Effector memory CD4-positive, alpha-beta T cell (primary cell): ENCODE measurements around the gene DTNBP1.

Experiments used
- DNase-seq, 3 donors: peaks; one replicate each; pipeline ENCODE4 v3.0.0-alpha.2; 2020
- H3K27ac ChIP-seq: 2 replicates; pipeline ENCODE4 v1.7.0; 2013; ENCODE audit warnings: mild to moderate bottlenecking, low read length, moderate library complexity; ENCODE audit not compliant: insufficient read depth, poor library complexity, severe bottlenecking
- H3K27me3 ChIP-seq: replicated peaks from 2 replicates; pipeline ENCODE4 v1.7.0; 2013; ENCODE audit warnings: mild to moderate bottlenecking, low read length; ENCODE audit not compliant: insufficient read depth, control insufficient read depth, poor library complexity, severe bottlenecking
- H3K36me3 ChIP-seq: 2 replicates; pipeline ENCODE4 v1.7.0; 2013; ENCODE audit warnings: mild to moderate bottlenecking, low read length, moderate library complexity; ENCODE audit not compliant: control insufficient read depth, insufficient read depth
- H3K4me1 ChIP-seq: 2 replicates; pipeline ENCODE4 v1.7.0; 2013; ENCODE audit warnings: low read length, mild to moderate bottlenecking; ENCODE audit not compliant: control insufficient read depth, insufficient read depth, poor library complexity, severe bottlenecking
- H3K4me3 ChIP-seq: 2 replicates; pipeline ENCODE4 v1.7.0; 2013; ENCODE audit warnings: low read length, low read depth, mild to moderate bottlenecking; ENCODE audit not compliant: insufficient read depth, poor library complexity, severe bottlenecking
- H3K9me3 ChIP-seq: 2 replicates; pipeline ENCODE4 v1.7.0; 2013; ENCODE audit warnings: mild to moderate bottlenecking, low read length, moderate library complexity; ENCODE audit not compliant: control insufficient read depth

The DTNBP1 gene

DNA sequence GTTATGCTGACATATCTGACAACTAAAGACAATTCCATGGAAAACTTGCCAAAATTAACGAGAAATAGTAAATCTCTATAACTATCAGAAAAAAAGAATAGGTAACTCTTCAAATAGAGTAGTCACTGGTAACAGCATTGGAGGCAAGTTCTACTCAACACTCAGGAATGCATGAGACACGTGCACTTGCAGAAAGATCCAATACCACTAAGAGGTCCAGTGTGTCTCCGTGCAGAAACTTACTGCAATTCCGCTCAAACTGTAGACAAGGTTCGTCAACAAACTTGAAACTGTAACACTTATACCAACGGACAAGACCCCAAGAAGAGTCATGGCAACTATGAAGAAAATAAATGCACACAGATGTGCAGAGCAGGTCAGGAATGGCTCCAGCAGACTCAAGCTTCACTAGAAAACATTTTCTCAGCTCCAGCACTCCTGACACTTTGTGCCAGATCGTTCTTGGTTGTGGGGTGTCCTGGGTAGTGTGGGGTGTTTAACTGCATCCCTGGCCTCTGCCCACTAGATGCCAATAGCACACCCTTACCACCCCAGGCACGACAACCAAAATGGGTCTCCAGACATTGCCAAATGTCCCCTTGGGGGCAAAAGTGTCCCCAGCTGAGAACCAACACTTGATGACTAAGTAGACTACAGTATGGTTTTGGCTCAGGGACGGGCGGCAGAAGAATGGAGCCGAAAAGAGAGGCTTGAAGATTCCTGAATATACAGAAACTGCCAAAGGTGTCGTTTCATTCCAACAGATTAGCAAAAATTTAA lies 134.8 kb downstream of the DTNBP1 start:
- no peaks in the 10 kb centered on the region for H3K4me1 ChIP-seq
- no peak overlapping the region for H3K4me3 ChIP-seq
- H3K36me3 ChIP-seq, result peaks cover 34% of the 10 kb centered on the region
- H3K27me3 ChIP-seq, result no peaks in the 10 kb centered on the region
- H3K27ac ChIP-seq, result no peak overlapping the region
- no peak for DNase-seq
- no peaks in the 10 kb centered on the region for H3K9me3 ChIP-seq

DNA sequence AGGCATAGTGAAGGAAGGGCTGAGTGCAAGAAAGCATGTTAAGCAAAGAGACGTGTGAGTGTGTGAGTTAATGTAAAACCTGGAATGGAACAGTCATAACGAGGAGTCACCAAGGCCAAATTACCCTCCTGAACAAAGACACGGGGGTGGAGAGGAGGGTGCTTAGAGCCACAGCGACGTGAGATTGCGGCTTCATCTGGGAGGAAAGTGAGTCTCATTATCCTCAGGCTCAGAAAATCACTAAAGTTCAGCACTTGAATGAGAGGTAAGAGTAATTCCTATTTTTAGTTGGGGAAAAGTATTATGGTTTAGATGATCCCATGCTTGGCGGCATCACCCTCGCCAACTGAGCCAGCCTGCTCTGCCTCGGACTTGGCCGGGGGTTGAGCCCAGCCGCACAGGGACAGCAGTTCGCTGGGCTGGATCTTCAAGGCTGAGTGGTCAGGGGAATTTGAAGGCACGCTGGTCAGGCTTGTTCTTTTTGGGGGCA lies 136.6 kb downstream of the DTNBP1 start:
- Histone ChIP-seq H3K4me1 (no peaks in the 10 kb centered on the region), H3K4me3 (no peak overlapping the region), H3K9me3 (no peaks in the 10 kb centered on the region), H3K36me3 (peaks cover 37% of the 10 kb centered on the region), H3K27me3 (no peaks in the 10 kb centered on the region), H3K27ac (no peak overlapping the region)
- DNase-seq, result no peak

DNA sequence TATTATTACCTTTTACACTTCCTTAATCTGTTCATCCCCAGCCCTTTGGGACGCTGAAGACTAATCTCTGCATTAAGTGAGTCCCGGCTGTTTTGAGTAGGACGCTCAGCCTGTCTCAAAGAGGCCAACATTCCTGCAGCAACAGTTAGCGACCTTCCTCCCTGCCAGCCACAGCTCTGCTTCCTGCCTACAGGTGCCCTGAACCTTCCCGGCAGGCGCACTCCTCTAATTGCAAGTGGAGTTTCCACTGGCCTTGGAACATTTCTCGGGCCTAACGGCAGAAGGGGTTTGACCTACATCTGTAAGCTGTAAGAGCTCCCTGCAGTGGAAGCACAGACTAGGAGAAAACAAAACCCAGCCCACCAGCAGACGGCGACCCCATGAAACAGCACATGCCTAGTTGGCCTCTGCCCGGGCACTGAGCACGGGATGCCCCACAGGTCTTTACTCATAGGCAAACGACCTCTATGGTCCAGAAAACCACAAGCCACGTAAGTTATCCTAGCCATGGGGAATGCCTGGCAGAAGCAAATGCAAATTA lies 137.9 kb downstream of the DTNBP1 start:
- H3K27ac ChIP-seq, result no peak overlapping the region
- H3K4me1 ChIP-seq, result no peaks in the 10 kb centered on the region
- H3K36me3 ChIP-seq, result peaks cover 36% of the 10 kb centered on the region
- DNase-seq, result no peak
- no peaks in the 10 kb centered on the region for H3K27me3 ChIP-seq
- H3K4me3 ChIP-seq, result no peak overlapping the region
- H3K9me3 ChIP-seq, result no peaks in the 10 kb centered on the region

DNA sequence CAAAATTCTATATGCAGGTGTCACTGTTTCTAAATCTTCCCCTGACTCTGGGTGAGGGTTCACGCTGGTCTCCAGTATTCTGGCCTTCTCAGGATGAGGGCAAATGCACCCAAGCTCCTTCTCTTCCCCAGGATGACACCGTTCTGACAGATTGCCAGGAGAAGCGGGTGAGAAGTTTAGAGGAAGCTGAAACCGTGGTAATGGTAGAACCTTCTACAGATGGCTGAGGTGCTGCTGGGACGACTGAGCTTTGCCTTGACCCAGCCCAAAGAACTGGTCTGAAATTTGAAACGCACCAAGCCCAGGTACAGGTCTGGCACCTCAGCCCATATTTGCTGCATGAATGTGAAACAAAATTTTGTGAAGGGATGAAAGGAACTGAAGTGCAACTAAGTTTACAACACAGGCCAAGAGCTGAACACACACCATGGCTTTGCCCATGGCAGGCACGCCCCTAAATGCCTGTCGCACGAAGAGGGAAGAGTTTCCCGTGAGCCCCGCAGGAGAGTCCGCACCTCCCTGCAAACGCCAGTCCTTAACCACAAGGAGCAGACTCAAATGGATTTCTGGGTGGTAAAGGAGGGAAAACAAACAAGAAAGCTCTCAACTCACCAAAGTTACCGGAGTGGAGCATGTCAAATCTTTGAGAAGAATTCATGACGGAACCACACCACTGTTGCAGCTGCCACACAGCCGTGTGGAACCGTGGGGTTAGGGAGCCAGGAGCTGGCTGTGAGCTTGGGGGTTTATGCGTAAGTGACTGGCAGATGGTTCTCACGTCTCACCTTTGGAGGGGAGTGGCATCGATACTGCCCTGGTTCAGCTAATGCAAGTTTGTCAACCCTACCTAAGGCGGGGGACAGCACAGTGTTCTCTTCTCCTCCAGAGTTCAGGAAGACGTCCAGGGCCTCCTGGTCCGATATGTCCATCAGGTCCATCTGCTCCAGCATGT lies 138.9 kb downstream of the DTNBP1 start:
- Histone ChIP-seq H3K27ac (no peak overlapping the region), H3K4me3 (no peak overlapping the region), H3K9me3 (no peaks in the 10 kb centered on the region), H3K36me3 (peaks cover 46% of the 10 kb centered on the region), H3K27me3 (no peaks in the 10 kb centered on the region), H3K4me1 (no peaks in the 10 kb centered on the region)
- DNase-seq, result no peak

DNA sequence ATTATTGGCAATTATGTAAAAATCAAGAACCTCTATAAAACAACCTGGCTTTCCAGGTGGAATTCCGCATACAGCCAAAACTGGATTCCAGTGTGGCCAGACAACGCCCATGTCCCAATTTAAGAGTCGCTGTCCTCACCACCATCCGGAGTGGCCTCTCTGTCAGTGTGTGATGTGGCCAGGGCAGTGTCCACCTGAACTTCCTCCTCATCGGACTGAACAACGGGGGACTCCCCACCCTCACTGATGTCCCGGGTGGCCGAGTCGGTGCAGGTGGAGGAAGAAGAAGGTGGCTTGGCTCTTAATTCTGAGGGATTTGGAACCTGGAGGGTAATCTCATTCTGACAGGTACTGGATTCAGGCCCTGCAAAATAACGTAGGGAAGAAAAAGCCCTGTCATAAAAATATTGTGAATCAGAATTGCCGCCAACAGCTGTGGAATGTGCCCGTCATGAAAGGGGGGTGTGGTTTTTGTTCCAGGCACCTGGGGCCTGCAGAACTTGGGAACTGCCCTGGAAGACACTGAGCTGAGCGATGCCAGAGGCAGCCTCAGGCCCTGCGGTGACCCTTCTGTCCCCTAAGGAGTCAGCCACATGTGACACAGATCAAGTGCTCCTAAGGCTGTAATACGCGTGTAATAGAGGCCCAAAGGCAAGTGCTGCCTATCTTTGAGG lies 139.8 kb downstream of the DTNBP1 start:
- Histone ChIP-seq H3K4me1 (no peaks in the 10 kb centered on the region), H3K36me3 (peaks cover 56% of the 10 kb centered on the region), H3K4me3 (no peak overlapping the region), H3K9me3 (no peaks in the 10 kb centered on the region), H3K27me3 (no peaks in the 10 kb centered on the region), H3K27ac (no peak overlapping the region)
- no peak for DNase-seq

DNA sequence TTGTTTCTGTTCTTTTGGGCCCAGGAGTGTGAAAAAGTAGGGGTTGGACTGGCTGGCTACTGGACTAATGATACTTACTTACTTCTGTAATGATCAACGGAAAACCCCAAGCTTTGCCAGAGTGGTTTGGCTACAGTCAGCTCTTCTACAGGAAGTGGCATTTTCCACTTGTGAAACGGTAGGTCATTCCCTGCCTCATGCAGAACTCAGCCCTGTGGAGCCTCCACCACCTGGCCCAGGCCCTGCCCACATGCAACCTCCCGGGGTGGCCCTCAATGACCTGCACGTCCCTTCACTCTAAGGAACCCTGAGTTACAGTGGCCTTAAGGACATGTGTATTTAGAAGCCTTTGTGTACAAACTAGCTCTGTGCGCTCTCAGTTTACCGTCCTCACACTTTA lies 140.4 kb downstream of the DTNBP1 start:
- Histone ChIP-seq H3K4me3 (no peak overlapping the region), H3K9me3 (no peaks in the 10 kb centered on the region), H3K27me3 (no peaks in the 10 kb centered on the region), H3K4me1 (no peaks in the 10 kb centered on the region), H3K36me3 (peaks cover 61% of the 10 kb centered on the region), H3K27ac (no peak overlapping the region)
- no peak for DNase-seq

DNA sequence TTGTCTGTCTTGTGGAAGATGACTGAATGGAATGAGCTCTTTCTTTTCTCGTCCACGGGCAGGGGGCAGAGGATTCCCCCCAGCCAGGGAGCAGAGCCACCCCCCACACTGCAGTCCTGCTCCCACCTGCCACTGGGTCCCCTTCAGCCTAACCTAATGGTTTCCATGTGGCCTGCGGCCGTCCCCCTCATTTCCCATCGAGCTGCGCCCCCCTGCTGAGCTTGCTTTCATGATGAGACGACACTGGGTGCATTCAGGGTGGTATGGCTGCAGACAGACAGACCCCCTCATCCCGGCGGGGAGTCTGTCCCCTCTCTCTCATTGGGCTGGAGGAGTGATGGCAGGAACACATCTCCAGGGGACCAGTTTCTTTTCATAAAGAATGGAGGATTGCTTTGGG lies 140.8 kb downstream of the DTNBP1 start:
- no peaks in the 10 kb centered on the region for H3K27me3 ChIP-seq
- no peak overlapping the region for H3K27ac ChIP-seq
- H3K4me3 ChIP-seq, result no peak overlapping the region
- H3K4me1 ChIP-seq, result no peaks in the 10 kb centered on the region
- no peak for DNase-seq
- no peaks in the 10 kb centered on the region for H3K9me3 ChIP-seq
- peaks cover 65% of the 10 kb centered on the region for H3K36me3 ChIP-seq

DNA sequence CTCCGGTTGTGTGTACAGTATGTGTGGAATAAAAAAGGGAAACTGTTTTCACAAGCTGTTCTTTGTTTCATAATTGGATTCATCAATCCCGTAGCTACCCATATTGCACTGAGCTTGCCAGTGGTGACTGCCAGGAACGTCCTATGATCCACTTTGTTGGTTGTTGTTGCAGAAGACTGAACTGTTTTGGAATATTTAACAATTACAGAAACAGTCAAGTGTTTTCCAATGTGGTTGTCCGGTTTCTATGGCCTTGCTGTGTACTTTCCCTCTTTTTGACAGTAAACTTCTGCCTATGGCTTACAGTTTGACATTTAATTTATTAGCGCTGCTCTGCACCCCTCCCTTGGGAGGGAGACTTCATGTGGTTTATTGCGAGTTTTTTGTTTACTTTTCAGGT lies 141.2 kb downstream of the DTNBP1 start:
- no peak overlapping the region for H3K27ac ChIP-seq
- no peak for DNase-seq

DNA sequence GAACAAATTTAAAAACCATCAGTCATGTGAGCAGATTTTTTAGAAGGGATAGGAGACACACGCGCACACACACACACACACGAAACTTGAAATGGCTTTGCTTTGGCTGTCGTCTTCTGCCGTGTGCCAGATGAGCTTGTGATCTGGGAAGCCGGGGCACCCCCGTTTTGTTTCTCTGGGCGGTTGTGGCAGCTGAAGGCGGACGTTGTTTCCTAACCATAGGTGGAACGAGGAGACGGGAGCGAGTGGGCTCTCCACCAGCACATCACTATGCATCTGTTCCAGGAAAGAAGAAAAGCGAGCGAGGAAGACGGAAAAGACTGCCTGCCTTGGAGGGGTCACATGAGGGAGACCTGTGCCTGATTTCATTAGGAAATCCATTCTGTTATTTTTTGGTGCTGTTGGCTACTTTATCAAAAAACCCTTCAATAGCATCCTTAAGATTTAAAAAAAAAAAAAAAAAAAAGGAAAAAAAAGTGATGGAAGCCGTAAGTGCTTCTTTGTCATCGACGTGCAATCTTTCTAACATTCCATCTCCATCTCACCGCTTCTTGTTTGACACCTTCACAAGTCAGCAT lies 142.1 kb downstream of the DTNBP1 start:
- Histone ChIP-seq H3K36me3 (peaks cover 72% of the 10 kb centered on the region), H3K4me1 (no peaks in the 10 kb centered on the region), H3K4me3 (no peak overlapping the region), H3K27ac (no peak overlapping the region), H3K27me3 (no peaks in the 10 kb centered on the region), H3K9me3 (no peaks in the 10 kb centered on the region)
- no peak for DNase-seq

More for the DNA sequence above, 141.2 kb downstream of the DTNBP1 start:
- Histone ChIP-seq H3K4me3 (no peak overlapping the region), H3K9me3 (no peaks in the 10 kb centered on the region), H3K27me3 (no peaks in the 10 kb centered on the region), H3K4me1 (no peaks in the 10 kb centered on the region), H3K36me3 (peaks cover 70% of the 10 kb centered on the region)
